Measurements from ENCODE around the gene AZIN2.

DNA sequence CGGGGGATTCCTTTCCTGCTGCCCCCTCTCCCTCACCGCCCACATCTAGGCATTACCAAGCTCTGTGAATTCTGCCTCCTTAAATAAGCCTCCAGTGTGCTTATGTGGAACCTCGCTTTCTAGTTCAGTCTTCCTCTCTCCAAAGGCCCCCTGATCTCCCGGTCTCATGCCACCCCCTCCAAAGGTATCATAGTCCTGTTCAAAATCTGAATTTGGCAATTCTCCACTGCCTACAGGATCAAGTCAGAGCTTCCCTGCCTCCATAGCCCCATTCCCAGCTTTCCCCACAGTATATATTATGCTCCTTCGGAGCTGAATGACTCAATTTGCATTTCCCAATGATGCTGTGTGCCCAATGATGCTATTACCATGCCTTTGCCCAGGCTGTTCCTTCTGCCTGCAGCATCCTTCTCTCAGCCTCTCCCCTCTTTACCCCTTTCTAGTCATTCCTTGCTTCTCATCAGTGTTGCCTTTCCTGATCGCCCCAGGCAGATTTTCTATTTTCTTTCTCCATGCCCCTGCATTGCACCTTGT lies 1.7 kb downstream of the AZIN2 start:
- TF ChIP-seq, protein P1, sequence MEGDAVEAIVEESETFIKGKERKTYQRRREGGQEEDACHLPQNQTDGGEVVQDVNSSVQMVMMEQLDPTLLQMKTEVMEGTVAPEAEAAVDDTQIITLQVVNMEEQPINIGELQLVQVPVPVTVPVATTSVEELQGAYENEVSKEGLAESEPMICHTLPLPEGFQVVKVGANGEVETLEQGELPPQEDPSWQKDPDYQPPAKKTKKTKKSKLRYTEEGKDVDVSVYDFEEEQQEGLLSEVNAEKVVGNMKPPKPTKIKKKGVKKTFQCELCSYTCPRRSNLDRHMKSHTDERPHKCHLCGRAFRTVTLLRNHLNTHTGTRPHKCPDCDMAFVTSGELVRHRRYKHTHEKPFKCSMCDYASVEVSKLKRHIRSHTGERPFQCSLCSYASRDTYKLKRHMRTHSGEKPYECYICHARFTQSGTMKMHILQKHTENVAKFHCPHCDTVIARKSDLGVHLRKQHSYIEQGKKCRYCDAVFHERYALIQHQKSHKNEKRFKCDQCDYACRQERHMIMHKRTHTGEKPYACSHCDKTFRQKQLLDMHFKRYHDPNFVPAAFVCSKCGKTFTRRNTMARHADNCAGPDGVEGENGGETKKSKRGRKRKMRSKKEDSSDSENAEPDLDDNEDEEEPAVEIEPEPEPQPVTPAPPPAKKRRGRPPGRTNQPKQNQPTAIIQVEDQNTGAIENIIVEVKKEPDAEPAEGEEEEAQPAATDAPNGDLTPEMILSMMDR (conservative IDR thresholded peaks at IDR 0.05) = no peak
- no peak for TF ChIP-seq EZH2 (IDR thresholded peaks at IDR 0.05; ENCODE audit: low read depth)

All from PC-9 (cell line).